ENCODE data around the gene ELMO2. TPM values are rescaled to one million over a fixed set of nuclear protein-coding genes. Genes with fewer than 3 reads are reported as not detected.
A peak's percentile ranks its signal among the peaks of the same experiment; 100 is the strongest.
"Not testable (repeated sequence)": the region's sequence is repeated elsewhere in the genome, so short reads cannot be mapped to it uniquely, and the experiment has no call there.

The ELMO2 gene
- total and polyA plus RNA-seq, 5 experiments from 2014 or later = 26.2 to 58.0 (median 51.1) TPM

DNA sequence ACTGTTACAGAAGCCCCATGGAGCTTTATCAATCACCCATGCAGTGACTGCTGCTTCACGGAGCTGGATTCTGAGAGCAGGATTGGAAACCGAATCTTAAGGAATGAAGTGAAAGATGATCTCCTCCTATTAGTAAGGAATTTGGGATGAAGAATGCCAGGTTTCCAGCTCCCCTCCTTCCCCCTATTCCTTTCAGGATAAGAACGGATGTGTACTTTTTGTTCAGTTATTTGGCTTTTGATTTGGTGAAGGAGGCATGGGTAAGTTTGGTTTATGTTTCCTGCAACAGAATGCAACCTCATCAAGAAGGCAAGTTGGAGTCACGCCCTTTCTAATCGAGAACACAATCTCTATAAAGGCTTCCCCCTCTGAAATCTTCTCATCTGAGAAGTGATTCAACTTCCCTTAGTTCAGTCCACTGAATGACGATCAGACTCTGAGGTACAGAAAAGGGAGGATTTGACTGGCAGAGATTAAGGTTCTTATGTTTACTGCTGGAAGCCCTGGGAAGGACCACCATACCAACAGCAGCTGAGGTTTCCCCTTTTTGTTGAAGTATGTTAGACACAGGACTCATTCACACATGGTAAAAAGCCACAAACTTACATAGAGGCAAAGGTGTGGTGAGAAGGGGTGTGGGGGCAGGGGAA lies 5.5 kb downstream of the ELMO2 start:
- Mint-ChIP-seq H3K27ac (peak overlapping the region; percentile 70 to 97 (median 94)), H3K4me1 (peaks cover 48 to 83% (median 78%) of the 10 kb centered on the region in 4 donors), H3K27me3 (no peaks in the 10 kb centered on the region), H3K4me3 (peak overlapping the region; percentile 61 to 85 (median 76)), H3K36me3 (peaks cover 0 to 27% (median 4%) of the 10 kb centered on the region in 3 donors), H3K9me3 (no peaks in the 10 kb centered on the region)
- peak in 9 of 10 donors; percentile 10 to 86 (median 57) for DNase-seq
- ATAC-seq = peak; percentile 83 to 89
- POLR2A ChIA-PET = interaction anchor here (0.8 to 2.0 kb wide), 6 partner anchors 14 to 466 kb away, joined by 3 to 4 read pairs (median 3); partner anchors contain the start of gene ZNF335

- ATAC-seq (no peak), DNase-seq (no peak)
- Mint-ChIP-seq H3K27me3 (no peaks in the 10 kb centered on the region), H3K27ac (peak overlapping the region; percentile 70 to 97 (median 94)), H3K4me1 (peaks cover 46 to 83% (median 76%) of the 10 kb centered on the region in 4 donors), H3K4me3 (peak overlapping the region; percentile 6 to 85 (median 76)), H3K9me3 (no peaks in the 10 kb centered on the region), H3K36me3 (peaks cover 0 to 34% (median 4%) of the 10 kb centered on the region in 3 donors)
- POLR2A ChIA-PET = interaction anchor here (0.8 to 2.0 kb wide), 5 partner anchors 14 to 465 kb away, joined by 3 to 4 read pairs (median 3); partner anchors contain the start of gene ZNF335
Observed at GRCh38 chr20:46400253-46400652, 6.2 kb downstream of the ELMO2 start.

GRCh38 chr20:46399401-46399800 lies 7.0 kb downstream of the ELMO2 start:
- Mint-ChIP-seq H3K27me3 (no peaks in the 10 kb centered on the region), H3K9me3 (no peaks in the 10 kb centered on the region), H3K4me3 (peak overlapping the region; percentile 10 to 77 (median 50)), H3K36me3 (peaks cover 0 to 42% (median 4%) of the 10 kb centered on the region in 3 donors), H3K27ac (peak overlapping the region in 9 of 10 donors; percentile 74 to 96 (median 88)), H3K4me1 (peaks cover 41 to 85% (median 71%) of the 10 kb centered on the region in 4 donors)
- peak in 1 of 2 donors; percentile 5 for ATAC-seq
- DNase-seq = peak in 2 of 10 donors; percentile 19 to 24
- POLR2A ChIA-PET = interaction anchor here (2.0 kb wide), 1 partner anchor 464 kb away, joined by 4 read pairs; no protein-coding TSS in a partner anchor

GRCh38 chr20:46398963-46399362 lies 7.5 kb downstream of the ELMO2 start:
- H3K36me3 Mint-ChIP-seq = peaks cover 0 to 47% (median 4%) of the 10 kb centered on the region in 3 donors
- DNase-seq (no peak), ATAC-seq (no peak)
- H3K27ac Mint-ChIP-seq = peak overlapping the region; percentile 51 to 96 (median 88)
- H3K4me3 Mint-ChIP-seq = peak overlapping the region in 9 of 10 donors; percentile 10 to 77 (median 51)
- POLR2A ChIA-PET = interaction anchor here (2.0 kb wide), 1 partner anchor 464 kb away, joined by 4 read pairs; no protein-coding TSS in a partner anchor
- H3K9me3 Mint-ChIP-seq = no peaks in the 10 kb centered on the region
- no peaks in the 10 kb centered on the region for H3K27me3 Mint-ChIP-seq
- peaks cover 37 to 83% (median 67%) of the 10 kb centered on the region in 4 donors for H3K4me1 Mint-ChIP-seq

DNA sequence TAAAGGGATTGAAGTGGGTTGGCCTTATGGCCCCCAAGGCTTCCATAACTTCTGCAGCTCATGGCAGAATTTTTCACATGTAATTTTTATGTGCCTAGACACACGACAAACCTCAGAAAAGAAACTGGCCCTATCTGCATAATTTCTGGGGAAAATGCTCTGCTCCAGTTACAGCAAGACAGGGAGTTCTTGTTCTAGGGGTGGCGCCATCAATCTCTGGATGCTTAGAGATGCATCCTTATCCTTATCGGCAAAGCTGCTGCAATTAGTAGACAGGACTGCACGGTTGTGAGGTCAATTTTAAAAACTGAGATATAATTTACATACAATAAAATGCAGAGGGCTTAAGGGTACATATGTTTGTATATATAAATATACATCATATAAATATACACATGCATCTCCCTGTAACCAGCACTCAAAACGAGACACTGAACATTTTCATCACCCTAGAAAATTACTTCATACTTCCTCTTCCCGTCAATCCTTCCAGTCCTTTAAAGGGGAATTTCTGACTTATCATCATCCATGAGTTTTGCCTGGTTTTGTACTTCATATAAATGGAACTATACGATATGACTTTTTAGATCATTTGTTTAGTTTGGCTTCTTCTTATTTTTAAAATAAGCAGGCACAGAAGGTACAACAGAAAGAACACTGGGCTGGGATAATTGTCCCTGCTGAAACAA lies 10.2 kb downstream of the ELMO2 start:
- POLR2A ChIA-PET = interaction anchor here (0.9 to 2.1 kb wide), 2 partner anchors 21 to 32 kb away, joined by 3 to 4 read pairs; no protein-coding TSS in a partner anchor
- no peak overlapping the region for H3K4me3 Mint-ChIP-seq
- DNase-seq = no peak
- H3K27ac Mint-ChIP-seq = peak overlapping the region in 1 of 10 donors; percentile 32
- peaks cover 27 to 57% (median 42%) of the 10 kb centered on the region in 4 donors for H3K4me1 Mint-ChIP-seq
- no peak for ATAC-seq
- H3K27me3 Mint-ChIP-seq = no peaks in the 10 kb centered on the region
- peaks cover 9 to 74% (median 25%) of the 10 kb centered on the region in 3 donors for H3K36me3 Mint-ChIP-seq
- H3K9me3 Mint-ChIP-seq = no peaks in the 10 kb centered on the region

- POLR2A ChIA-PET = interaction anchor here (0.9 to 2.1 kb wide), 2 partner anchors 20 to 30 kb away, joined by 3 to 4 read pairs; no protein-coding TSS in a partner anchor
- peaks cover 20 to 46% (median 31%) of the 10 kb centered on the region in 4 donors for H3K4me1 Mint-ChIP-seq
- H3K27me3 Mint-ChIP-seq = no peaks in the 10 kb centered on the region
- peaks cover 9 to 85% (median 31%) of the 10 kb centered on the region in 3 donors for H3K36me3 Mint-ChIP-seq
- H3K27ac Mint-ChIP-seq = peak overlapping the region in 2 of 10 donors; percentile 15 to 32
- H3K4me3 Mint-ChIP-seq = peak overlapping the region in 1 of 10 donors; percentile 55
- H3K9me3 Mint-ChIP-seq = no peaks in the 10 kb centered on the region
- DNase-seq = no peak
- no peak for ATAC-seq
Observed at GRCh38 chr20:46394872-46395760, 11.3 kb downstream of the ELMO2 start.

DNA sequence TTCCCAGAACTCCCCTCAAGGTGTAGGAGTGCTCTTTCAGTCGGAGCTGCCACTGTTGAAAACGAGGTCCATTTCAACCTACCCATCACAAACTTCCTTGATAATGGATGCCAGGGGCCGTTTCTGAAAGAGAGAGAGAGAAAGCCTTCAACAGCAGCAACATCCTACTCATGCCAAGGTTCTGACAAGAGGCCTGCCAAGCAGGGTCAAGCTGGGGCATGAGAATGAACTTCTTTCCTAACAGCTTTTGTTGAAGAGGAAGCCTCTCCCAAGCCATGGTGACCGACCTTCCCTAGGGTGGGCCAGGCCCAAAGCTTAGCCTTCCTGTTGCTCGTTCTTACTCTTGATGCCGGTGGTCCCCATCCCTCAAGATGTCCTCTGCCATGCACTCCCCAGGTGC lies 12.4 kb downstream of the ELMO2 start:
- Mint-ChIP-seq H3K27me3 (no peaks in the 10 kb centered on the region), H3K27ac (no peak overlapping the region), H3K36me3 (peaks cover 9 to 89% (median 31%) of the 10 kb centered on the region in 3 donors), H3K9me3 (no peaks in the 10 kb centered on the region), H3K4me3 (no peak overlapping the region), H3K4me1 (peaks cover 14 to 34% (median 21%) of the 10 kb centered on the region in 4 donors)
- ATAC-seq = no peak
- POLR2A ChIA-PET = interaction anchor here (2.1 kb wide), 1 partner anchor 29 kb away, joined by 4 read pairs; no protein-coding TSS in a partner anchor
- DNase-seq = no peak

DNA sequence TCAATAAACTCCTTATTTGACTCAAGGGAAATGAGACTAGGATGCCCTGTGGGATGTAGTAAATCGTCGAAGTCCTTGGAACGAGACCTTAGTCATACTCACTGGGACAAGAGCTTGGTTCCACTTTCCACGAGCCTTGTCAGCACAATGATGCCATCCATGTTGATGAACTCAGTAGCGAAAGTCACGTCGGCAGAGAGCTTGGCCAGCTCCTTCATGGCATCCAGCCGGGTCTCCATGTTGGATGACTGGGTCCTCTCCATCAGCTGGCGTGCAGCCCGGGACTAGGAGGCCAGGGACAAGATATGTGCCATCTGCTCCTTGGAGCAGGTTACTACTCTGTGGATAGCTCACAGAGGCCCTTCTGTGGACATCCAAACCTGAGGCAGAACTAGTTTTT lies 17.5 kb downstream of the ELMO2 start:
- H3K27ac Mint-ChIP-seq = no peak overlapping the region
- H3K4me1 Mint-ChIP-seq = peaks cover 0 to 11% (median 5%) of the 10 kb centered on the region in 4 donors
- no peaks in the 10 kb centered on the region for H3K27me3 Mint-ChIP-seq
- no peak for ATAC-seq
- no peak overlapping the region for H3K4me3 Mint-ChIP-seq
- H3K36me3 Mint-ChIP-seq = peaks cover 19 to 92% (median 36%) of the 10 kb centered on the region in 3 donors
- no peak for DNase-seq
- no peaks in the 10 kb centered on the region for H3K9me3 Mint-ChIP-seq
- POLR2A ChIA-PET = no interaction called here

DNA sequence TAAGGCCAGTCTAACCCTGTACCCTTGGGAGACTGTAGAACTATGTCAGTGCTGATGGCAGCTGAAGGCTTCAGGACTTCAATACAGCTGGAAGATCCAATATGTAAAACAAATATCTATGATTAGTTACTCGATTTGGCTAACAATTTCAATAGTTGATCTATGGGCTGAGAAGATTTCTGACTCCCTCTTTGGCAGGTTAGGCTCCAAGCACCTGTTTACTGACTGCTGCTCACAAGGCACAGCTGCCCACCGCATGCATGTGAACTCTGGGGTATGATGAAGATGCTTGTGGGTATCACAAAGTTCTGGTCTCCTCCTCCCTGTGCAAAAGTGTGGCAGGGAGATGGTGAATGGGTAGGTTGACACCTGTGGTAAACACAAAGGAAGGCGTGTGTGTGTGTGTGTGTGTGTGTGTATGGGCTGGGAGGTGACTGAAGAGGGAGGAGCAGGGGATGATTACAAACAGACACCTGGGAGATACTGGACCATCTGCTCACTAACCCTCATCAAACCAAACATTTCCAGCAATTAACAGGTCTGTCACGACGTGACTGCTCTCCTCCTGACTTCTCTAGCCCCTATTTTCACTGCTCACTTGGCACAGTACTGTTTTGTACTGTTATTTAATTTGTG lies 18.1 kb downstream of the ELMO2 start:
- H3K27me3 Mint-ChIP-seq = no peaks in the 10 kb centered on the region
- H3K4me1 Mint-ChIP-seq = peaks cover 0 to 11% (median 5%) of the 10 kb centered on the region in 4 donors
- ATAC-seq (no peak), DNase-seq (no peak)
- peak overlapping the region in 2 of 10 donors; percentile 41 to 50 for H3K27ac Mint-ChIP-seq
- no peaks in the 10 kb centered on the region for H3K9me3 Mint-ChIP-seq
- POLR2A ChIA-PET = interaction anchor here (0.7 kb wide), 1 partner anchor 66 kb away, joined by 5 read pairs; no protein-coding TSS in a partner anchor
- H3K4me3 Mint-ChIP-seq = no peak overlapping the region
- H3K36me3 Mint-ChIP-seq = peaks cover 19 to 91% (median 37%) of the 10 kb centered on the region in 3 donors

DNA sequence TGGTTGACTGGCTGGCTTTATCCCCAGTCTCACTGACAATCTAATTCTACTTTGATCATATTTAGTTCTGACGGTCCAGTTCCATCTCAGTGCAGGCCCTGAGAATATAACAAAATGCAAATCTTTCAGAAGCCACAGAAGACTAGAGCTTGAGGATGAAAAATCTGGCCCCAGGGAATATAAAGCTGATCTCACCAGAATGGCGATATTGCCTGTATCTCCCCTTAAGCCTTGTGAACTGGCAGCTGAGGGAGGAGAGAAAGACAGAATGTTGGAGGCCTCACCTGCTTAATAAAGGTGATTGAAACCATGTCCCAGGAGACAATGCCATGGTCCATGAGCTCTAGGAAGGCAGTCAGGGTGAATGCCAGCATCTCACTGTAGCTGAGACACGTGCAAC lies 19.4 kb downstream of the ELMO2 start:
- not testable (repeated sequence) for DNase-seq, H3K9me3 Mint-ChIP-seq, H3K4me3 Mint-ChIP-seq, H3K27me3 Mint-ChIP-seq, H3K4me1 Mint-ChIP-seq, ATAC-seq
- POLR2A ChIA-PET = interaction anchor here (1.2 kb wide), 1 partner anchor 14 kb away, joined by 3 read pairs; no protein-coding TSS in a partner anchor
- H3K36me3 Mint-ChIP-seq = peaks cover 11 to 91% (median 31%) of the 10 kb centered on the region in 3 donors
- peak overlapping the region in 1 of 10 donors; percentile 4 for H3K27ac Mint-ChIP-seq

GRCh38 chr20:46378412-46379009 lies 27.9 kb downstream of the ELMO2 start:
- DNase-seq = no peak
- ATAC-seq = no peak
- Mint-ChIP-seq H3K36me3 (peaks cover 6 to 86% (median 26%) of the 10 kb centered on the region in 3 donors), H3K4me3 (no peak overlapping the region), H3K9me3 (no peaks in the 10 kb centered on the region), H3K27me3 (no peaks in the 10 kb centered on the region), H3K27ac (peak overlapping the region in 7 of 10 donors; percentile 4 to 85 (median 40)), H3K4me1 (peaks cover 0 to 14% (median 0%) of the 10 kb centered on the region in 4 donors)
- POLR2A ChIA-PET = interaction anchor here (0.7 to 1.7 kb wide), 2 partner anchors 13 to 15 kb away, joined by 3 to 7 read pairs; no protein-coding TSS in a partner anchor

Data from naive thymus-derived CD8-positive, alpha-beta T cell (primary cell).